Caco-2 (cell line): Measurements from ENCODE around the gene GPR78. TPM values are rescaled to one million over a fixed set of nuclear protein-coding genes. Genes with fewer than 3 reads are reported as not detected.

Experiments
- BruUV-seq: library from RNA; stranded (reverse); fragments of 400-500 nt; replicated peaks from 2 replicates; lab custom pipeline; 2021; lab: Mats Ljungman, UMichigan
- CTCF ChIA-PET: fragments of 300-600 bp; sonication (Branson Sonifier 250); formaldehyde crosslinking; loops from one replicate; lab custom pipeline; 2022; ENCODE audit warnings: antibody characterized with exemption; lab: Charles Lee
- POLR2A ChIA-PET: fragments of 300-600 bp; sonication (Branson Sonifier 250); formaldehyde crosslinking; loops from one replicate; lab custom pipeline; 2022; ENCODE audit warnings: antibody characterized with exemption; lab: Charles Lee
- DNase-seq, 2 experiments: peaks; one replicate each; pipeline versions ENCODE4 v3.0.0 to v3.0.0-alpha.2; 2020 to 2022
- H3K27me3 ChIP-seq: replicated peaks from 2 replicates; pipeline ENCODE4 v1.6.0; 2011; ENCODE audit warnings: low read length; ENCODE audit not compliant: control insufficient read depth, insufficient read depth
- H3K36me3 ChIP-seq: 2 replicates; pipeline ENCODE4 v1.5.1; 2011; ENCODE audit warnings: low read length; ENCODE audit not compliant: control insufficient read depth, insufficient read depth
- H3K4me1 ChIP-seq: fragments of 250-450 bp; sonication (Bioruptor Pico); 2 replicates; pipeline ENCODE4 v1.5.1; 2020; ENCODE audit warnings: mild to moderate bottlenecking
- H3K4me3 ChIP-seq: 2 replicates; pipeline ENCODE4 v1.5.1; 2011; ENCODE audit warnings: low read depth, mild to moderate bottlenecking, control low read depth, low read length
- H3K9me3 ChIP-seq: fragments of 250-450 bp; sonication (Bioruptor Pico); 2 replicates; pipeline ENCODE4 v1.5.1; 2020; ENCODE audit warnings: mild to moderate bottlenecking, moderate library complexity
- H3K27ac Mint-ChIP-seq: one replicate; pipeline ENCODE4 v1.8.0; 2022; ENCODE audit warnings: mixed read lengths; ENCODE audit not compliant: unreplicated experiment
- H3K27me3 Mint-ChIP-seq: one replicate; pipeline ENCODE4 v1.8.0; 2022; ENCODE audit warnings: mixed read lengths; ENCODE audit not compliant: insufficient read depth, unreplicated experiment
- H3K36me3 Mint-ChIP-seq: one replicate; pipeline ENCODE4 v1.8.0; 2022; ENCODE audit warnings: mild to moderate bottlenecking, mixed read lengths; ENCODE audit not compliant: insufficient read depth, unreplicated experiment
- H3K4me1 Mint-ChIP-seq: one replicate; pipeline ENCODE4 v1.8.0; 2022; ENCODE audit warnings: low read depth, mixed read lengths; ENCODE audit not compliant: unreplicated experiment
- H3K4me3 Mint-ChIP-seq: one replicate; pipeline ENCODE4 v1.8.0; 2022; ENCODE audit warnings: mild to moderate bottlenecking, moderate library complexity, mixed read lengths; ENCODE audit not compliant: unreplicated experiment
- H3K9me3 Mint-ChIP-seq: one replicate; pipeline ENCODE4 v1.8.0; 2022; ENCODE audit warnings: mixed read lengths; ENCODE audit not compliant: unreplicated experiment
- intact Hi-C: fragments of 100-400 bp; cut with micrococcal nuclease; formaldehyde crosslinking; loops from one replicate; pipeline ENCODE4 v1.10.0; 2022; ENCODE audit not compliant: unreplicated experiment
- total RNA-seq: library from RNA; stranded (reverse); gene quantifications from 2 replicates; pipeline ENCODE4 v1.2.3, GENCODE V29; 2022
- TF ChIP-seq, protein P1 (sequence below), 2 experiments: fragments of 200-600 bp in 1 of 2; IDR thresholded peaks; 1 replicate in 1 of 2; 2 replicates in 1 of 2; pipeline versions ENCODE4 v1.5.1 to v1.8.0; 2011 to 2022; ENCODE audit warnings: antibody characterized with exemption in 1 of 2, control low read depth in 1 of 2, inconsistent platforms in 1 of 2, low read depth in 1 of 2, low read length in 1 of 2, mild to moderate bottlenecking in 1 of 2, moderate library complexity in 1 of 2; ENCODE audit not compliant: insufficient read depth in 1 of 2, severe bottlenecking in 1 of 2, unreplicated experiment in 1 of 2

GPR78 gene
- total RNA-seq, 1 experiment from 2014 or later, result 0.68 TPM

DNA sequence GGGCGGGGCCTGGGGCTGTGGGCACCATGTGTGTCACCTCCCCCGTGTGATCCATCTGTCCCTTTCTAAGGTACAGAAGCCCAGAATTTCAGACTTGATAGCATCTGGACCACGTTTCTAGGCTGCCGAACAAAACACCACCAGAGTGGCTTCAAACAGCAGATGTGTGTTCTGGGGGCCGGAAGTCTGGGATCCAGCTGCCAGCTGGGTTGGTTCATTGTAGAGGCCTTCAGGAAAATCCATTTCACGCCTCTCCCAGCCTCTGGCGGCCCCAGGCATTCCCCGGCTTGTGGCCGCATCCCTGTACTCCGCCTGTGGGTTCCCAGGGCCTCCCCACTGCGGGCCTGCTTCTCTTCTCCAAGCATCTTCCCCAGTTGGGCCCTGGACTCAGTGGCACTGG, 39.6 kb upstream of the GPR78 start:
- intact Hi-C loops, result no loop called here

DNA sequence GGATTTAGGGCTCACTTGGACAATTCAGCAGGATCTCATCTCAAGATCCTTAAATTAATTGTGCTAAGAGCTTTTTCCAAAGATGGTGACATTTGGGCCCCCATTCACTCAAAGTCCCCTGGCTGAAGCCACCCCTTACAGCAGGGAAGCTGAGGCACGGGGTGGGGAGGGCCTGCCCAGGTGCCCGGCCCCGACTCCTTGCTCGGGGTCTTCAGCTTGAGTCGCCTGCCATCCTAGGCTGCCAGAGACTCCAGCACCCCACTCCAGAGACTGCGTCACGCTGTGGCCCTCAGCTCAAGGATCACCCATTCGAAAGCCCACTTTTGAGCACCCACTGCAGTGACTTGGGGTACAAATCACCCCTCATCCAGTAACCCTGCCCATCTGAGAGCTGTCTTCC, 39.2 kb upstream of the GPR78 start:
- Histone ChIP-seq H3K4me3 (no peak overlapping the region), H3K9me3 (no peaks in the 10 kb centered on the region; the same call in 1 of the 2 replicates), H3K27me3 (no peaks in the 10 kb centered on the region), H3K36me3 (no peaks in the 10 kb centered on the region; the same call in 1 of the 2 replicates), H3K4me1 (peaks cover 9% of the 10 kb centered on the region; the same call in 1 of the 2 replicates)
- BruUV-seq, result no TSS peak
- TF ChIP-seq, protein P1, sequence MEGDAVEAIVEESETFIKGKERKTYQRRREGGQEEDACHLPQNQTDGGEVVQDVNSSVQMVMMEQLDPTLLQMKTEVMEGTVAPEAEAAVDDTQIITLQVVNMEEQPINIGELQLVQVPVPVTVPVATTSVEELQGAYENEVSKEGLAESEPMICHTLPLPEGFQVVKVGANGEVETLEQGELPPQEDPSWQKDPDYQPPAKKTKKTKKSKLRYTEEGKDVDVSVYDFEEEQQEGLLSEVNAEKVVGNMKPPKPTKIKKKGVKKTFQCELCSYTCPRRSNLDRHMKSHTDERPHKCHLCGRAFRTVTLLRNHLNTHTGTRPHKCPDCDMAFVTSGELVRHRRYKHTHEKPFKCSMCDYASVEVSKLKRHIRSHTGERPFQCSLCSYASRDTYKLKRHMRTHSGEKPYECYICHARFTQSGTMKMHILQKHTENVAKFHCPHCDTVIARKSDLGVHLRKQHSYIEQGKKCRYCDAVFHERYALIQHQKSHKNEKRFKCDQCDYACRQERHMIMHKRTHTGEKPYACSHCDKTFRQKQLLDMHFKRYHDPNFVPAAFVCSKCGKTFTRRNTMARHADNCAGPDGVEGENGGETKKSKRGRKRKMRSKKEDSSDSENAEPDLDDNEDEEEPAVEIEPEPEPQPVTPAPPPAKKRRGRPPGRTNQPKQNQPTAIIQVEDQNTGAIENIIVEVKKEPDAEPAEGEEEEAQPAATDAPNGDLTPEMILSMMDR (IDR thresholded peaks at IDR 0.05; ENCODE audit: insufficient read depth in 1 of 2, low read depth in 1 of 2, low read length in 1 of 2, severe bottlenecking in 1 of 2, unreplicated experiment in 1 of 2), result no peak
- Mint-ChIP-seq H3K9me3 (no peaks in the 10 kb centered on the region), H3K27me3 (no peaks in the 10 kb centered on the region), H3K36me3 (no peaks in the 10 kb centered on the region), H3K4me3 (no peak overlapping the region), H3K27ac (no peak overlapping the region), H3K4me1 (peaks cover 8% of the 10 kb centered on the region)
- ChIA-PET POLR2A (no interaction called here), CTCF (no interaction called here)
- peak in 1 of 2 experiments; percentile 5 for DNase-seq
- intact Hi-C loops, result no loop called here

More for the DNA sequence above, 39.6 kb upstream of the GPR78 start:
- no peaks in the 10 kb centered on the region; the same call in 1 of the 2 replicates for H3K9me3 ChIP-seq
- H3K27me3 ChIP-seq, result no peaks in the 10 kb centered on the region
- DNase-seq, result peak in 1 of 2 experiments; percentile 14
- CTCF ChIA-PET, result no interaction called here
- Mint-ChIP-seq H3K27ac (no peak overlapping the region), H3K4me3 (no peak overlapping the region), H3K36me3 (no peaks in the 10 kb centered on the region), H3K9me3 (no peaks in the 10 kb centered on the region), H3K4me1 (peaks cover 4% of the 10 kb centered on the region), H3K27me3 (no peaks in the 10 kb centered on the region)
- no peaks in the 10 kb centered on the region; the same call in 1 of the 2 replicates for H3K36me3 ChIP-seq
- H3K4me3 ChIP-seq, result no peak overlapping the region
- POLR2A ChIA-PET, result no interaction called here
- no TSS peak for BruUV-seq
- peaks cover 5% of the 10 kb centered on the region; the same call in 1 of the 2 replicates for H3K4me1 ChIP-seq
- TF ChIP-seq, protein P1 (IDR thresholded peaks at IDR 0.05; ENCODE audit: insufficient read depth in 1 of 2, low read depth in 1 of 2, low read length in 1 of 2, severe bottlenecking in 1 of 2, unreplicated experiment in 1 of 2), result no peak

DNA sequence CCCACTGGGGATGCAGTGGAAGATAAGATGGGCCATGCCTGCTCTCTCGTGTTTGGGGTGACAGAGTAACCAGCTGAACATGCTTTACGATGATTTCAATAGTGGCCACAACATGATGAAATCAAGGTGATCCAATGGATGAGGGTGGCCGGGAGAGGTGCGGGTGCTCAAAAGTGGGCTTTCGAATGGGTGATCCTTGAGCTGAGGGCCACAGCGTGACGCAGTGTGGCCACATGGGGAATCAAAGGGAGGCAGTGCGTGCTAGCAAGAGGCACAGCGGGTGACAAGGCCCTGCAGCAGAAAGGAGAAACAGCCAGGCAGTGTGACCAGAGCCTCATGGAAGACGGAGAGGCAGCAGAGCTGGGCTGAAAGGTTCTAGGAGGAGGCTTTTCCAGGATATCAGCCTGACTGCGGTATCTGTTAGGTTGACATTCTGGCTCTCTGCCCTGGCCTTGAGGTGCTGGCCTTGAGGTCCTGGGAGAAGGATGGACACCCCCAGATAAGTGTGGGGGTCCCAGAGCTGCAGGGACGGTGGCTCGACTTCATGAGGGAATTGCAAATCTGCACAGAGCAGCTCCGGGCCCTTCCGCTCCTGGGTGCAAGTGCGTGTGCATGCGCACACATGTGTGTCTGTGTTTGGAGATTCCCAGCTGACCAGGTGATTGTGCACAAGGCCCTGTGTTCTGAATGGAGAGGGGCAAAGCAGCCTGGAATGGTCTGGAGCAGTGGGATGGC, 38.0 kb upstream of the GPR78 start:
- no TSS peak for BruUV-seq
- intact Hi-C loops, result no loop called here
- peaks cover 15% of the 10 kb centered on the region for H3K4me1 ChIP-seq
- no peaks in the 10 kb centered on the region for H3K9me3 ChIP-seq
- TF ChIP-seq, protein P1 (IDR thresholded peaks at IDR 0.05; ENCODE audit: insufficient read depth in 1 of 2, low read depth in 1 of 2, low read length in 1 of 2, severe bottlenecking in 1 of 2, unreplicated experiment in 1 of 2), result no peak
- H3K27me3 ChIP-seq, result no peaks in the 10 kb centered on the region
- ChIA-PET POLR2A (no interaction called here), CTCF (no interaction called here)
- H3K4me1 Mint-ChIP-seq, result peaks cover 8% of the 10 kb centered on the region
- H3K36me3 Mint-ChIP-seq, result no peaks in the 10 kb centered on the region
- no peak overlapping the region for H3K4me3 ChIP-seq
- DNase-seq, result no peak
- H3K4me3 Mint-ChIP-seq, result no peak overlapping the region
- no peaks in the 10 kb centered on the region for H3K9me3 Mint-ChIP-seq
- no peaks in the 10 kb centered on the region for H3K27me3 Mint-ChIP-seq
- H3K36me3 ChIP-seq, result no peaks in the 10 kb centered on the region
- no peak overlapping the region for H3K27ac Mint-ChIP-seq
